Fibroblast of mammary gland (primary cell): ENCODE results near the gene ALG8.

Experiments
- DNase-seq: peaks from one replicate; pipeline ENCODE4 v3.0.0-alpha.2; 2010; ENCODE audit warnings: low read depth
- H3K4me3 ChIP-seq: 2 replicates; pipeline ENCODE4 v1.5.1; 2011; ENCODE audit warnings: low read depth, mild to moderate bottlenecking, low read length, moderate library complexity; ENCODE audit not compliant: control insufficient read depth
- CTCF ChIP-seq: conservative IDR thresholded peaks from 2 replicates; pipeline ENCODE4 v1.5.1; 2011; ENCODE audit warnings: low read depth, low read length, inconsistent platforms; ENCODE audit not compliant: control insufficient read depth, insufficient read depth

The ALG8 gene

DNA sequence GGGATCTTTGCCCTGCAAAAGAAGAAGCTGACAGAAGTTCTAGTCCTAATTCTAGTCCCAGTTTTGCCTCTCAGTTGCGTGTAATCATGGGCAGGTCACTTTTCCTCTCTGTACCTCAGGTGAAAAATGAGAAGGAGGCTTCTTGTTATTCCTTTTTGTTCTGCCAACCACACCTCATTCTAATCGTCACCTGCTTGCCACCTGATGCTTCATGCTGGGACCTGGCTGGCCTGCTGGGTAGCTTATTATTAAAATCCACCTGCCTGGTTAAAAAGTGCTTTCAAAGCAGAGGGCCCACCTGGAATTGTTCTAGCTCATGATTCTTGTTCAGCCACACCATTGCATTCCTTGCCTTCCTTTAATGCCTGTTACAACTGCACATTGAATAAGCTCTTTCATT lies 8.4 kb upstream of the ALG8 start:
- no peak for TF ChIP-seq CTCF
- DNase-seq: no peak
- no peak overlapping the region for H3K4me3 ChIP-seq

DNA sequence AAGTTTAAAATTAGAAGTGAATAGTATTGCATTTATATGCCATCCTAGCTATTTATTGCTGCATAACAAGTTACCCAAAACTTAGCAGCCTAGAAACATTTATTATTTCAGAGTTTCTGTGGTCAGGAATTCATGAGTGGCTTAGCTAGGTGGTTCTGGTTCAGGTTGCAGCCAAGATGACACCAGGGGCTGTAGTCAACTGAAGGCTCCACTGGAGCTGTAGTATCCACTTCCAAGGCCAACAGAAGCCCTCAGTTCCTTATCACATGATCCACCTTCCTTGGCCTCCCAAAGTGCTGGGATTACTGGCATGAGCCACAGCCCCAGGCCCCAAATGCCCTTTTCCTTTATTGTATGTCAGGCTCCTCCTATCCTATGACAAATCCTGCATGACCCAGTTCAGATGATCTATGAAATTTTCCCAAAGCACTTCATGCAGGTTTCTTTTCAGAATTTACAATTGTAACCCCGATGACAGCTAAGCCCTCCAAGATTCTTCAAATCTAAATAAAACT lies 6.1 kb upstream of the ALG8 start:
- no peak for DNase-seq
- no peak for TF ChIP-seq CTCF
- no peak overlapping the region for H3K4me3 ChIP-seq

- peak; percentile 14 for DNase-seq
- peak overlapping the region; percentile 97 for H3K4me3 ChIP-seq
- no peak for TF ChIP-seq CTCF
Observed at GRCh38 chr11:78140392-78141077, 1.1 kb upstream of the ALG8 start.

GRCh38 chr11:78138694-78139421 lies 568 bp downstream of the ALG8 start:
- peak overlapping the region; percentile 97 for H3K4me3 ChIP-seq
- peak; percentile 31 for DNase-seq
- peak; percentile 11 for TF ChIP-seq CTCF

DNA sequence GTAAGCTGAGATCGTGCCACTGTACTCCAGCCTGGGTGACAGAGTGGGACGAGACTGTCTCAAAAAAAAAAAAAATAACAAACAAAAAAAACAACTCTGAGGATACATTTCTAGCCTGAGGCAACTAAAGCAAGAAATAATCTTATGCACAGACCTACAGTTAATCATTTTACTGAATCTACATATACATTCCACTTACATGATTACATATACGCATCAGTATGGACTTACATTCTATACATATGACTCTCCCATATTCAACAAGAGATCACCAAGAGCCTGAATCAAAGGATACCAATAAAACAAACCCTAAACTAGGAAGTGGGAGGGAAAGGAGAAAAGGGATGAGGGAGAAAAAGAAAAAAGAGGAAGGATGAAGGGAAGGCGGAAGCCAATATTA lies 1.1 kb downstream of the ALG8 start:
- DNase-seq: no peak
- H3K4me3 ChIP-seq: no peak overlapping the region
- no peak for TF ChIP-seq CTCF

DNA sequence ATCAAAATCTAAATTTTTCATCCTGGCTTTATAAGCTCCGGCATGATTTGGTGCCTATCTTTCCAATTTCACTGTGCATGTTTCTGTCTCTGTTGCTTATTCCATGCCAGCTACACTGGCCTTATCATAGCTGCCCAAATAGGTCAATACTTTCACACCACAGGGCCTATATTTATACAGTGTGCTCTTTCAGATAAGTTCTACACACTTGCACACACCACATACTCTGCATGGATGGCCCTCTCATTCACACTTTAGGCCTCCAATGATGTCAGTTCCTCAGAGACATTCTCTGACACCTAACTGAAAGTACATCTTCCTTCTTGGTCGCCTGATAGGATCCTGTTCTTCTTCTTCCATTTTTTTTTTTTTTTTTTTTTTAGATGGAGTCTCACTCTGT lies 7.0 kb downstream of the ALG8 start:
- TF ChIP-seq CTCF: no peak
- no peak overlapping the region for H3K4me3 ChIP-seq
- DNase-seq: no peak

DNA sequence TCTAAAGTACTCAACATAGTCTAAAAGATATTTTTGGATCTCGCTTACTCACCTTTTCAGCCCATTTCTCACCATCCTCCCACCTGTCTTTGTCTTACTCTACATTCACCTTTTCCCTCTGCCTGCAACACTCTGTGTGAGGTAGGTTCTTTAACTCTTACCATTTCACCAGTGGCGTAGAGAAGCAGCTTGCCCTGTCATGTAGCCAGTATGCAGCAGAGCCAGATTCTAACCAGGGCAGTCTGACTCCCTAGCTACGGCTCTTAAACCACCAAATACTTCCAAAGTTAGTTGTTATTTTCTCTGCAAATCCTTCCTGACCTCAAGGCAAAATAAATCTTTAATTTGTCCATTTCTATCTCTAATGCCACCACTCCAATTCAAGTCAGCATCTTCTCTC lies 7.5 kb downstream of the ALG8 start:
- H3K4me3 ChIP-seq: no peak overlapping the region
- TF ChIP-seq CTCF: no peak
- peak; percentile 38 for DNase-seq
